ENCODE measurements around the gene C3orf20.

Gene C3orf20

GRCh38 chr3:14797731-14798130, 122.8 kb downstream of the C3orf20 start:
- TF ChIP-seq CTCF (IDR thresholded peaks at IDR 0.05): no peak
- Histone ChIP-seq H3K27me3 (ENCODE audit: control insufficient read depth, insufficient read depth, low read length) (no peaks in the 10 kb centered on the region), H3K79me2 (no peaks in the 10 kb centered on the region), H3K4me3 (ENCODE audit: low read depth, low read length) (no peak overlapping the region), H3K36me3 (ENCODE audit: control insufficient read depth, insufficient read depth, low read length) (no peaks in the 10 kb centered on the region), H2AFZ (no peak overlapping the region), H3K9me3 (ENCODE audit: control insufficient read depth, low read length) (no peaks in the 10 kb centered on the region), H3K4me2 (ENCODE audit: low read length) (no peak overlapping the region), H3K27ac (no peak overlapping the region), H3K9ac (no peak overlapping the region), H3K4me1 (no peaks in the 10 kb centered on the region)

- Histone ChIP-seq H3K9me3 (ENCODE audit: control insufficient read depth, low read length) (no peaks in the 10 kb centered on the region), H3K4me1 (no peaks in the 10 kb centered on the region), H3K36me3 (ENCODE audit: control insufficient read depth, insufficient read depth, low read length) (no peaks in the 10 kb centered on the region), H3K4me3 (ENCODE audit: low read depth, low read length) (no peak overlapping the region), H3K27me3 (ENCODE audit: control insufficient read depth, insufficient read depth, low read length) (no peaks in the 10 kb centered on the region), H3K79me2 (no peaks in the 10 kb centered on the region), H3K27ac (no peak overlapping the region), H3K4me2 (ENCODE audit: low read length) (no peak overlapping the region), H2AFZ (no peak overlapping the region), H3K9ac (no peak overlapping the region)
- TF ChIP-seq CTCF (IDR thresholded peaks at IDR 0.05): no peak
These were observed 123.3 kb downstream of the C3orf20 start for GRCh38 chr3:14798231-14798630.

- H3K27ac ChIP-seq: no peak overlapping the region
- no peak overlapping the region for H3K9ac ChIP-seq
- H2AFZ ChIP-seq: no peak overlapping the region
- no peaks in the 10 kb centered on the region for H3K9me3 ChIP-seq (ENCODE audit: control insufficient read depth, low read length)
- H3K27me3 ChIP-seq (ENCODE audit: control insufficient read depth, insufficient read depth, low read length): no peaks in the 10 kb centered on the region
- no peaks in the 10 kb centered on the region for H3K4me1 ChIP-seq
- no peak overlapping the region for H3K4me2 ChIP-seq (ENCODE audit: low read length)
- no peak overlapping the region for H3K4me3 ChIP-seq (ENCODE audit: low read depth, low read length)
- H3K79me2 ChIP-seq: no peaks in the 10 kb centered on the region
- TF ChIP-seq CTCF (IDR thresholded peaks at IDR 0.05): no peak
- H3K36me3 ChIP-seq (ENCODE audit: control insufficient read depth, insufficient read depth, low read length): no peaks in the 10 kb centered on the region
These were observed 124.2 kb downstream of the C3orf20 start for GRCh38 chr3:14799146-14799545.

- Histone ChIP-seq H3K9me3 (ENCODE audit: control insufficient read depth, low read length) (no peaks in the 10 kb centered on the region), H3K9ac (no peak overlapping the region), H3K36me3 (ENCODE audit: control insufficient read depth, insufficient read depth, low read length) (no peaks in the 10 kb centered on the region), H3K79me2 (no peaks in the 10 kb centered on the region), H3K27me3 (ENCODE audit: control insufficient read depth, insufficient read depth, low read length) (no peaks in the 10 kb centered on the region), H3K4me2 (ENCODE audit: low read length) (no peak overlapping the region), H2AFZ (no peak overlapping the region), H3K4me3 (ENCODE audit: low read depth, low read length) (no peak overlapping the region), H3K4me1 (no peaks in the 10 kb centered on the region), H3K27ac (no peak overlapping the region)
- TF ChIP-seq CTCF (IDR thresholded peaks at IDR 0.05): no peak
These were observed 126.1 kb downstream of the C3orf20 start for GRCh38 chr3:14801031-14801430.

GRCh38 chr3:14801668-14802380, 126.9 kb downstream of the C3orf20 start:
- H3K4me3 ChIP-seq (ENCODE audit: low read depth, low read length): no peak overlapping the region
- no peak overlapping the region for H3K4me2 ChIP-seq (ENCODE audit: low read length)
- no peaks in the 10 kb centered on the region for H3K79me2 ChIP-seq
- no peaks in the 10 kb centered on the region for H3K9me3 ChIP-seq (ENCODE audit: control insufficient read depth, low read length)
- no peak overlapping the region for H3K27ac ChIP-seq
- no peaks in the 10 kb centered on the region for H3K4me1 ChIP-seq
- no peak for TF ChIP-seq CTCF (IDR thresholded peaks at IDR 0.05)
- no peaks in the 10 kb centered on the region for H3K27me3 ChIP-seq (ENCODE audit: control insufficient read depth, insufficient read depth, low read length)
- H3K36me3 ChIP-seq (ENCODE audit: control insufficient read depth, insufficient read depth, low read length): no peaks in the 10 kb centered on the region
- H3K9ac ChIP-seq: no peak overlapping the region
- H2AFZ ChIP-seq: no peak overlapping the region

Data from parathyroid adenoma (tissue), 2 donors.